ENCODE results near the gene CFLAR.

Gene CFLAR

GRCh38 chr2:201208563-201209252, 92.7 kb downstream of the CFLAR start:
- Histone ChIP-seq H3K4me3 (ENCODE audit: low read length) (no peak overlapping the region), H3F3A (ENCODE audit: insufficient read depth, low read length) (peaks cover 15% of the 10 kb centered on the region), H3K27me3 (replicated peaks; ENCODE audit: insufficient read depth, low read length) (no peaks in the 10 kb centered on the region), H3K4me1 (ENCODE audit: low read length) (peaks cover 14% of the 10 kb centered on the region), H3K27ac (ENCODE audit: low read length) (peak overlapping the region; percentile 15; the same call in 1 of the 2 replicates), H3K36me3 (replicated peaks; ENCODE audit: insufficient read depth, low read length) (peaks cover 15% of the 10 kb centered on the region; the same call in 1 of the 2 replicates), H3K9me3 (replicated peaks; ENCODE audit: insufficient read depth, low read length) (no peaks in the 10 kb centered on the region), H4K20me1 (ENCODE audit: insufficient read depth, low read length) (no peaks in the 10 kb centered on the region), H2AFZ (ENCODE audit: low read length) (no peak overlapping the region), H3K9ac (ENCODE audit: low read length) (no peak overlapping the region), H3K4me2 (ENCODE audit: low read depth, low read length) (no peak overlapping the region), H3K79me2 (ENCODE audit: low read length) (peaks cover 70% of the 10 kb centered on the region), H3K9me2 (replicated peaks; ENCODE audit: insufficient read depth, low read length) (no peaks in the 10 kb centered on the region)
- no peak for DNase-seq
- TF ChIP-seq EZH2phosphoT487 (IDR thresholded peaks at IDR 0.05; ENCODE audit: low read length) (no peak), EZH2 (optimal IDR thresholded peaks at IDR 0.05; ENCODE audit: low read depth, low read length) (no peak), CTCF (IDR thresholded peaks at IDR 0.05; ENCODE audit: low read length) (no peak)

GRCh38 chr2:201215963-201216362, 100.0 kb downstream of the CFLAR start:
- Histone ChIP-seq H3K36me3 (replicated peaks; ENCODE audit: insufficient read depth, low read length) (peaks cover 6% of the 10 kb centered on the region; the same call in 1 of the 2 replicates), H3K4me3 (ENCODE audit: low read length) (no peak overlapping the region), H4K20me1 (ENCODE audit: insufficient read depth, low read length) (no peaks in the 10 kb centered on the region), H3K4me2 (ENCODE audit: low read depth, low read length) (peak overlapping the region; percentile 15; the same call in 1 of the 2 replicates), H3K27me3 (replicated peaks; ENCODE audit: insufficient read depth, low read length) (no peaks in the 10 kb centered on the region), H3K9me3 (replicated peaks; ENCODE audit: insufficient read depth, low read length) (no peaks in the 10 kb centered on the region), H3K79me2 (ENCODE audit: low read length) (peaks cover 45% of the 10 kb centered on the region), H3F3A (ENCODE audit: insufficient read depth, low read length) (peaks cover 63% of the 10 kb centered on the region), H3K9ac (ENCODE audit: low read length) (no peak overlapping the region), H3K27ac (ENCODE audit: low read length) (peak overlapping the region; percentile 52; the same call in 1 of the 2 replicates), H3K9me2 (replicated peaks; ENCODE audit: insufficient read depth, low read length) (no peaks in the 10 kb centered on the region), H2AFZ (ENCODE audit: low read length) (no peak overlapping the region), H3K4me1 (ENCODE audit: low read length) (peaks cover 56% of the 10 kb centered on the region)
- TF ChIP-seq EZH2phosphoT487 (IDR thresholded peaks at IDR 0.05; ENCODE audit: low read length): no peak
- no peak for TF ChIP-seq EZH2 (optimal IDR thresholded peaks at IDR 0.05; ENCODE audit: low read depth, low read length)
- no peak for TF ChIP-seq CTCF (IDR thresholded peaks at IDR 0.05; ENCODE audit: low read length)
- DNase-seq: no peak

- TF ChIP-seq EZH2 (optimal IDR thresholded peaks at IDR 0.05; ENCODE audit: low read depth, low read length): no peak
- H3K4me2 ChIP-seq (ENCODE audit: low read depth, low read length): peak overlapping the region; percentile 15; the same call in 1 of the 2 replicates
- H3K9me2 ChIP-seq (replicated peaks; ENCODE audit: insufficient read depth, low read length): no peaks in the 10 kb centered on the region
- H3K4me1 ChIP-seq (ENCODE audit: low read length): peaks cover 57% of the 10 kb centered on the region
- H3K9me3 ChIP-seq (replicated peaks; ENCODE audit: insufficient read depth, low read length): no peaks in the 10 kb centered on the region
- peaks cover 41% of the 10 kb centered on the region for H3K79me2 ChIP-seq (ENCODE audit: low read length)
- H3F3A ChIP-seq (ENCODE audit: insufficient read depth, low read length): peaks cover 60% of the 10 kb centered on the region
- peak overlapping the region; percentile 52; the same call in 1 of the 2 replicates for H3K27ac ChIP-seq (ENCODE audit: low read length)
- H3K9ac ChIP-seq (ENCODE audit: low read length): no peak overlapping the region
- peak; percentile 26 for DNase-seq
- H3K4me3 ChIP-seq (ENCODE audit: low read length): no peak overlapping the region
- no peaks in the 10 kb centered on the region for H3K27me3 ChIP-seq (replicated peaks; ENCODE audit: insufficient read depth, low read length)
- H2AFZ ChIP-seq (ENCODE audit: low read length): no peak overlapping the region
- H4K20me1 ChIP-seq (ENCODE audit: insufficient read depth, low read length): no peaks in the 10 kb centered on the region
- peaks cover 6% of the 10 kb centered on the region; the same call in 1 of the 2 replicates for H3K36me3 ChIP-seq (replicated peaks; ENCODE audit: insufficient read depth, low read length)
Observed at GRCh38 chr2:201216918-201217317, 101.0 kb downstream of the CFLAR start.

- Histone ChIP-seq H3K79me2 (ENCODE audit: low read length) (peaks cover 46% of the 10 kb centered on the region), H3K4me1 (ENCODE audit: low read length) (peaks cover 71% of the 10 kb centered on the region), H3K27ac (ENCODE audit: low read length) (peak overlapping the region; percentile 93; the same call in 1 of the 2 replicates), H4K20me1 (ENCODE audit: insufficient read depth, low read length) (no peaks in the 10 kb centered on the region), H2AFZ (ENCODE audit: low read length) (no peak overlapping the region), H3F3A (ENCODE audit: insufficient read depth, low read length) (peaks cover 79% of the 10 kb centered on the region), H3K9ac (ENCODE audit: low read length) (no peak overlapping the region), H3K4me2 (ENCODE audit: low read depth, low read length) (no peak overlapping the region), H3K9me3 (replicated peaks; ENCODE audit: insufficient read depth, low read length) (no peaks in the 10 kb centered on the region), H3K36me3 (replicated peaks; ENCODE audit: insufficient read depth, low read length) (peaks cover 6% of the 10 kb centered on the region; the same call in 1 of the 2 replicates), H3K4me3 (ENCODE audit: low read length) (no peak overlapping the region), H3K9me2 (replicated peaks; ENCODE audit: insufficient read depth, low read length) (no peaks in the 10 kb centered on the region), H3K27me3 (replicated peaks; ENCODE audit: insufficient read depth, low read length) (no peaks in the 10 kb centered on the region)
- TF ChIP-seq CTCF (IDR thresholded peaks at IDR 0.05; ENCODE audit: low read length) (no peak), EZH2phosphoT487 (IDR thresholded peaks at IDR 0.05; ENCODE audit: low read length) (no peak), EZH2 (optimal IDR thresholded peaks at IDR 0.05; ENCODE audit: low read depth, low read length) (no peak)
- DNase-seq: no peak
Observed at GRCh38 chr2:201218780-201219179, 102.8 kb downstream of the CFLAR start.
